H9 (cell line): ENCODE results near the gene PUM2. TPM values are rescaled to one million over a fixed set of nuclear protein-coding genes. Genes with fewer than 3 reads are reported as not detected.

ENCODE experiments used
- DNase-seq: peaks from one replicate; pipeline ENCODE4 v3.0.0-alpha.2; 2017
- H2AFZ ChIP-seq: one replicate; pipeline ENCODE4 v1.6.1; 2013; ENCODE audit warnings: mild to moderate bottlenecking, low read length, control low read depth, moderate library complexity
- H2AK5ac ChIP-seq: 2 replicates; pipeline ENCODE4 v1.6.1; 2013; ENCODE audit warnings: low read length, control low read depth, mixed read lengths; ENCODE audit not compliant: insufficient read length
- H2BK120ac ChIP-seq: one replicate; pipeline ENCODE4 v1.6.1; 2013; ENCODE audit warnings: low read depth, mild to moderate bottlenecking, low read length, control low read depth, inconsistent platforms; ENCODE audit not compliant: poor library complexity, severe bottlenecking
- H2BK12ac ChIP-seq: 2 replicates; pipeline ENCODE4 v1.6.1; 2013; ENCODE audit warnings: low read length, control low read depth, mixed read lengths, low read depth; ENCODE audit not compliant: insufficient read length
- H2BK15ac ChIP-seq: 2 replicates; pipeline ENCODE4 v1.6.1; 2013; ENCODE audit warnings: low read depth, low read length, control low read depth
- H2BK20ac ChIP-seq: one replicate; pipeline ENCODE4 v1.6.1; 2013; ENCODE audit warnings: low read depth, mild to moderate bottlenecking, low read length, control low read depth, inconsistent platforms; ENCODE audit not compliant: poor library complexity, severe bottlenecking
- H2BK5ac ChIP-seq: 2 replicates; pipeline ENCODE4 v1.6.1; 2013; ENCODE audit warnings: low read length, control low read depth, mixed read lengths; ENCODE audit not compliant: insufficient read length
- H3K14ac ChIP-seq: 2 replicates; pipeline ENCODE4 v1.6.1; 2013; ENCODE audit warnings: low read length, control low read depth; ENCODE audit not compliant: insufficient read depth
- H3K18ac ChIP-seq: 2 replicates; pipeline ENCODE4 v1.6.1; 2013; ENCODE audit warnings: low read depth, mild to moderate bottlenecking, mixed read lengths, low read length, control low read depth; ENCODE audit not compliant: insufficient read length
- H3K23ac ChIP-seq: 2 replicates; pipeline ENCODE4 v1.6.1; 2013; ENCODE audit warnings: low read length, control low read depth, mixed read lengths, low read depth; ENCODE audit not compliant: insufficient read length
- H3K23me2 ChIP-seq: 2 replicates; pipeline ENCODE4 v1.6.1; 2013; ENCODE audit warnings: low read depth, mild to moderate bottlenecking, mixed read lengths, low read length, control low read depth; ENCODE audit not compliant: insufficient read length, poor library complexity, severe bottlenecking
- H3K27ac ChIP-seq: 2 replicates; pipeline ENCODE4 v1.5.1; 2013; ENCODE audit warnings: low read length, control low read depth, mixed read lengths, low read depth; ENCODE audit not compliant: insufficient read length
- H3K27me3 ChIP-seq: 2 replicates; pipeline ENCODE4 v1.6.1; 2013; ENCODE audit warnings: low read length, control low read depth, inconsistent platforms; ENCODE audit not compliant: insufficient read depth
- H3K4ac ChIP-seq: 2 replicates; pipeline ENCODE4 v1.6.1; 2013; ENCODE audit warnings: low read depth, mild to moderate bottlenecking, control low read depth, inconsistent platforms, low read length, moderate library complexity
- H3K4me1 ChIP-seq: 2 replicates; pipeline ENCODE4 v1.6.1; 2013; ENCODE audit warnings: low read length, control low read depth, inconsistent platforms; ENCODE audit not compliant: insufficient read depth
- H3K4me2 ChIP-seq: 2 replicates; pipeline ENCODE4 v1.6.1; 2013; ENCODE audit warnings: low read length, control low read depth, mixed read lengths; ENCODE audit not compliant: insufficient read length, insufficient read depth
- H3K56ac ChIP-seq: 2 replicates; pipeline ENCODE4 v1.6.1; 2013; ENCODE audit warnings: low read depth, mild to moderate bottlenecking, mixed read lengths, low read length, control low read depth; ENCODE audit not compliant: insufficient read length
- H3K79me1 ChIP-seq: 2 replicates; pipeline ENCODE4 v1.6.1; 2013; ENCODE audit warnings: low read depth, mild to moderate bottlenecking, moderate library complexity, low read length, control low read depth, inconsistent platforms; ENCODE audit not compliant: insufficient read depth, poor library complexity, severe bottlenecking
- H3K79me2 ChIP-seq: 2 replicates; pipeline ENCODE4 v1.6.1; 2013; ENCODE audit warnings: low read length, control low read depth, inconsistent platforms; ENCODE audit not compliant: insufficient read depth
- H3K9ac ChIP-seq: 2 replicates; pipeline ENCODE4 v1.6.1; 2013; ENCODE audit warnings: low read length, control low read depth, mixed read lengths; ENCODE audit not compliant: insufficient read length; ENCODE audit errors: extremely low read depth
- H3K9me3 ChIP-seq: one replicate; pipeline ENCODE4 v1.6.1; 2013; ENCODE audit warnings: low read depth, low read length, inconsistent platforms; ENCODE audit not compliant: control insufficient read depth
- H3T11ph ChIP-seq: one replicate; pipeline ENCODE4 v1.6.1; 2013; ENCODE audit warnings: mild to moderate bottlenecking, low read length, control low read depth, inconsistent platforms
- H4K20me1 ChIP-seq: one replicate; pipeline ENCODE4 v1.6.1; 2013; ENCODE audit not compliant: control insufficient read depth, insufficient read length, insufficient read depth
- H4K5ac ChIP-seq: 2 replicates; pipeline ENCODE4 v1.6.1; 2013; ENCODE audit warnings: low read depth, mild to moderate bottlenecking, mixed read lengths, low read length, control low read depth; ENCODE audit not compliant: insufficient read length
- H4K8ac ChIP-seq: replicated peaks from 2 replicates; pipeline ENCODE4 v1.6.1; 2013; ENCODE audit warnings: low read length, control low read depth, mixed read lengths, low read depth; ENCODE audit not compliant: insufficient read length
- H4K91ac ChIP-seq: 2 replicates; pipeline ENCODE4 v1.6.1; 2013; ENCODE audit warnings: low read depth, mild to moderate bottlenecking, moderate library complexity, mixed read lengths, low read length, control low read depth; ENCODE audit not compliant: insufficient read length
- H3K27ac Mint-ChIP-seq, 3 experiments: 2 replicates in 2 of 3; 3 replicates in 1 of 3; pipeline ENCODE4 v1.8.0; 2020 to 2021; ENCODE audit warnings: mixed read lengths in 3 of 3, mild to moderate bottlenecking in 1 of 3, moderate library complexity in 1 of 3
- H3K27me3 Mint-ChIP-seq: 2 replicates; pipeline ENCODE4 v1.8.0; 2021; ENCODE audit warnings: low read depth, mild to moderate bottlenecking, moderate library complexity, mixed read lengths
- H3K36me3 Mint-ChIP-seq, 3 experiments: 2 replicates in 2 of 3; 3 replicates in 1 of 3; pipeline ENCODE4 v1.8.0; 2020 to 2021; ENCODE audit warnings: low read depth in 3 of 3, mixed read lengths in 3 of 3; ENCODE audit not compliant: insufficient read depth in 1 of 3
- H3K4me1 Mint-ChIP-seq, 2 experiments: 2 replicates each; pipeline ENCODE4 v1.8.0; 2020; ENCODE audit warnings: mixed read lengths in 2 of 2
- H3K4me3 Mint-ChIP-seq, 2 experiments: 2 replicates in 1 of 2; 3 replicates in 1 of 2; pipeline ENCODE4 v1.8.0; 2020 to 2021; ENCODE audit warnings: mild to moderate bottlenecking in 2 of 2, mixed read lengths in 2 of 2, moderate library complexity in 1 of 2
- H3K9me3 Mint-ChIP-seq, 2 experiments: 2 replicates in 1 of 2; 3 replicates in 1 of 2; pipeline ENCODE4 v1.8.0; 2020; ENCODE audit warnings: mild to moderate bottlenecking in 2 of 2, mixed read lengths in 2 of 2, moderate library complexity in 1 of 2
- WGBS: extraction: QIAGEN DNeasy Blood & Tissue Kit; methylation state at CpG from one replicate; pipeline ENCODE4 v1.1.7; 2013; ENCODE audit warnings: missing lambda C conversion rate, low lambda C conversion rate, mixed read lengths; ENCODE audit not compliant: insufficient read length; ENCODE audit errors: extremely low coverage; 5-methylcytosine and 5-hydroxymethylcytosine counted together
- total RNA-seq: library from RNA; stranded (reverse); gene quantifications from 2 replicates; pipeline ENCODE4 v1.2.1, GENCODE V29; 2021
- TF ChIP-seq, protein P1 (sequence below): fragments of 200-600 bp; sonication (generic); conservative IDR thresholded peaks from 3 replicates; pipeline ENCODE4 v1.8.0; 2021; ENCODE audit warnings: antibody characterized with exemption, mild to moderate bottlenecking

Gene PUM2
- total RNA-seq, 1 experiment from 2014 or later, result 96.6 TPM

DNA sequence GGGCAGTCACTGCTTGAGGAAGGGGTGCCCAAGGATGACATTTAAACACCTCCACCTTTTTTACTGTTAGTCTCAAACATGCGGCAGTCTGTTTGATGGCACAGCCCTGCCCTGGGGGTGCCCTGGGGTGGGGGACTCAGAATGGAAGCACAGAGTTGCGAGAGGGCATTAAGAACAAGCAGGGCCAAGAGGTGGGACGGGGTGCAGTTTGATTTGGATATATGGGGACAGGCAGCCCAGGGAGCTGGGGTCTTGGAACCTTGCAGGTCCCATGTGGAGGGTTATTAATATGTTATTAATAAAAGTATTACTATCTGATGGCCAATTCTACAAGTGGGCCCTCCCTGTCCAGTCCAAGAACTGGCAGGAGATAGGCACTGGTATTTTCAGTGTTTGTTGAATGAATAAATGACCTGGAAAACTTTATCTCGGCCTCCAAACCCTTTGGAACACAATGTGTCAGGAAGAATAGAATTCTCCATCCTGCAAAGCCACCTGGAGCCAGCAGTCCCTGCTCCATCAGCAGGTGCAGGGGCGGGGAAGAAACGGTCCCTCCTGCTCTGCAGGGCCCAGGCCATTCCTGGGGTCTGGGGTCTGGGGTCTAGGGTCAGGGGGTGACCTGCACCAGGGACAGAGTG, 150.9 kb downstream of the PUM2 start:
- H2AFZ ChIP-seq, result no peak overlapping the region
- H3K4me2 ChIP-seq, result no peak overlapping the region
- no peak overlapping the region for H4K8ac ChIP-seq
- H3K56ac ChIP-seq, result no peak overlapping the region
- H4K20me1 ChIP-seq, result no peaks in the 10 kb centered on the region
- no peak overlapping the region for H2BK120ac ChIP-seq
- no peak overlapping the region for H2BK15ac ChIP-seq
- H3K23ac ChIP-seq, result no peak overlapping the region
- H2BK12ac ChIP-seq, result no peak overlapping the region
- TF ChIP-seq, protein P1, sequence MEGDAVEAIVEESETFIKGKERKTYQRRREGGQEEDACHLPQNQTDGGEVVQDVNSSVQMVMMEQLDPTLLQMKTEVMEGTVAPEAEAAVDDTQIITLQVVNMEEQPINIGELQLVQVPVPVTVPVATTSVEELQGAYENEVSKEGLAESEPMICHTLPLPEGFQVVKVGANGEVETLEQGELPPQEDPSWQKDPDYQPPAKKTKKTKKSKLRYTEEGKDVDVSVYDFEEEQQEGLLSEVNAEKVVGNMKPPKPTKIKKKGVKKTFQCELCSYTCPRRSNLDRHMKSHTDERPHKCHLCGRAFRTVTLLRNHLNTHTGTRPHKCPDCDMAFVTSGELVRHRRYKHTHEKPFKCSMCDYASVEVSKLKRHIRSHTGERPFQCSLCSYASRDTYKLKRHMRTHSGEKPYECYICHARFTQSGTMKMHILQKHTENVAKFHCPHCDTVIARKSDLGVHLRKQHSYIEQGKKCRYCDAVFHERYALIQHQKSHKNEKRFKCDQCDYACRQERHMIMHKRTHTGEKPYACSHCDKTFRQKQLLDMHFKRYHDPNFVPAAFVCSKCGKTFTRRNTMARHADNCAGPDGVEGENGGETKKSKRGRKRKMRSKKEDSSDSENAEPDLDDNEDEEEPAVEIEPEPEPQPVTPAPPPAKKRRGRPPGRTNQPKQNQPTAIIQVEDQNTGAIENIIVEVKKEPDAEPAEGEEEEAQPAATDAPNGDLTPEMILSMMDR, result no peak
- H2BK5ac ChIP-seq, result no peak overlapping the region
- Mint-ChIP-seq H3K27ac (no peak overlapping the region), H3K27me3 (no peaks in the 10 kb centered on the region), H3K4me3 (no peak overlapping the region), H3K4me1 (peaks cover 8 to 13% of the 10 kb centered on the region in 2 experiments), H3K36me3 (peaks cover 27 to 40% (median 38%) of the 10 kb centered on the region in 3 experiments), H3K9me3 (no peaks in the 10 kb centered on the region; a peak in 1 of 5 replicates)
- H3T11ph ChIP-seq, result no peak overlapping the region
- no peak overlapping the region for H3K18ac ChIP-seq
- no peaks in the 10 kb centered on the region for H3K9me3 ChIP-seq
- H3K27me3 ChIP-seq, result no peaks in the 10 kb centered on the region
- H2AK5ac ChIP-seq, result no peak overlapping the region
- H3K23me2 ChIP-seq, result no peaks in the 10 kb centered on the region
- no peak overlapping the region for H3K9ac ChIP-seq
- no peaks in the 10 kb centered on the region for H3K79me1 ChIP-seq
- no peak overlapping the region for H3K4ac ChIP-seq
- H3K27ac ChIP-seq, result no peak overlapping the region
- no peaks in the 10 kb centered on the region; the same call in 1 of the 2 replicates for H3K4me1 ChIP-seq
- no peak overlapping the region for H4K91ac ChIP-seq
- H4K5ac ChIP-seq, result no peak overlapping the region
- H2BK20ac ChIP-seq, result no peak overlapping the region
- no peaks in the 10 kb centered on the region for H3K79me2 ChIP-seq
- WGBS, result no CpG with 5 or more reads among the region's 6 CpGs
- H3K14ac ChIP-seq, result no peak overlapping the region; the same call in 1 of the 2 replicates
- DNase-seq, result no peak
